Skin of body (tissue), 2 donors: ENCODE data around the gene CEP41. TPM values are rescaled to one million over a fixed set of nuclear protein-coding genes. Genes with fewer than 3 reads are reported as not detected.
A peak's percentile ranks its signal among the peaks of the same experiment; 100 is the strongest.
"Not testable (repeated sequence)": the region's sequence is repeated elsewhere in the genome, so short reads cannot be mapped to it uniquely, and the experiment has no call there.

Experiments
- DNase-seq: peaks from one replicate; lab custom pipeline; 2025; lab: John Stamatoyannopoulos, UW
- total RNA-seq: library from RNA; depleted of rRNA; stranded (reverse); fragments of >200 nt; gene quantifications from one replicate; pipeline ENCODE4 v1.2.3, GENCODE V29; 2014

CEP41 gene
- total RNA-seq, 1 donor from 2014 or later = 5.4 TPM

DNA sequence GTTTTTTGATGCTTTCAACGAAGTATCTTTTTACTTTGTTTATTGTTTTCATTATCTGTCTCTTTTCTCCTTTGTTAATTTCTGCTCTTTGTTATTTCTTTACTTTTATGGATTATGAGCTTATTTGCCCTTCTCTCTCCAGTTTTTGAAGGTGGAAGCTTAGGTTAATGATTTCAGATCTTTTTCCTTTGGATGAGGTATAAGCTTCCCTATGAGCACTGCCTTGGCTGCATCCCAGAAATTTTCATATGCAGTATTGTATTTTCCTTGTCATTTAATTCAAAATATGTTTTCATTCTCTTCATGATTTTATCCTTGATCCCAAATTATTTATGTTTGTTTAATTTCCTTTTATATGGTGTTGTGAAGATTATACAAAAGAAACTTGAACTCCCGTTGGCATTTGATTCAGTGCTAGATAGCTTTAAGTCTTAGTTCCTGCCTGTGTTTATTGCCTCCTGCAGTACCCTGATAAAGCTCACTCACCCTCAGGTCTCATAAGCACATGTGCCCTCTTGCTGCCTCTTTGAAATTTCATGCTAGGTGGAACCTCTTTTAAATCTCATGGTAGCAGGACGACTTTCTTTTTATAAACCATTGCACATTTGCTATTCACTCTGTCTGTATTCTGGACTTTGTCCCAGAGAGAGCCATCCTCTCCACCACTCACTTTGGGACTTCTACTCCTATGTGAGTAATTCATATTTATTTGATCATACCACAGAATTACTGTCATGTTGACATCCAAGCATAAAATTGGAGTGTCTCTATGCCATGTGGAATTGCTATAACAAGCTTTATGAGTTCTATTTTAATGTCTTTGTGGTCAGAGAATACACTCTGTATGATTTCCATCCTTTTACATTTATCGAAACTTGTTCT is 23.0 kb upstream of the CEP41 start:
- DNase-seq = peak; percentile 39

DNA sequence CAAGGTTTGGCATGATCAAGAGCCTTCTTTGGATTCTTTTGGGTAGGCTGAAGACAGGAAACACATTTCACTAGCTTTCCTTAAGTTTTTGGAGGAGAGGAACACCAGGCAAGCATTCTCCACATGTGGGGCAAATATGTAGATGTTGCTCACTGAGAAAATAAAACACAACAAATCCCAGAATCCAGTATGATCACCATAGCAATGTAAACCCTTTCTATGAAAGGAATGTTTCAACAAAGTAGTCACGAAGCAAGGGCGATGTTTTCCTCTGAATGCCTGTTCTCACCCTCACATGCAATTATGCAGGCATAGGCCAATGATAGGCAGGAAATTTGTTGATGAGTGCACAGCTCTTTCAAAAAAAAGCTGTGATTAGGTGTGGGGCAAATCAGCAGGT is 20.5 kb upstream of the CEP41 start:
- peak; percentile 74 for DNase-seq

DNA sequence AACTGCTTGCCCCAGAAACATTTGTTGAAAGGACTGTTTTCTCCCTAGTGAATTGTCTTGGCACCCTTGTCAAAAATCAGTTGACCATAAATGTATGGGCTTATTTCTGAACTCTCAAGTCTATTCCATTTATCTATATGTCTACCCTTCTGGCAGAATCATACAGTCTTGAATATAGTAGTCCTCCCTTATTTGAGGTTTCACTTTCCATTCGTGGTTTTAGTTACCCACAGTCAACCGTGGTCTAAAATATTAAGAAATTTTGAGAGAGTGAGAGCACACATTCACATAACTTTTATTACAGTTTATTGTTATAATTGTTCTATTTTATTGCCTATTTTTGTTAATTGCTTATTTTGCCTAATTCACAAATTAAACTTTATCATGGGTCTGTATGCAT is 17.4 kb upstream of the CEP41 start:
- DNase-seq = no peak

- no peak for DNase-seq
Observed at GRCh38 chr7:130454959-130455358, 14.1 kb upstream of the CEP41 start.

DNA sequence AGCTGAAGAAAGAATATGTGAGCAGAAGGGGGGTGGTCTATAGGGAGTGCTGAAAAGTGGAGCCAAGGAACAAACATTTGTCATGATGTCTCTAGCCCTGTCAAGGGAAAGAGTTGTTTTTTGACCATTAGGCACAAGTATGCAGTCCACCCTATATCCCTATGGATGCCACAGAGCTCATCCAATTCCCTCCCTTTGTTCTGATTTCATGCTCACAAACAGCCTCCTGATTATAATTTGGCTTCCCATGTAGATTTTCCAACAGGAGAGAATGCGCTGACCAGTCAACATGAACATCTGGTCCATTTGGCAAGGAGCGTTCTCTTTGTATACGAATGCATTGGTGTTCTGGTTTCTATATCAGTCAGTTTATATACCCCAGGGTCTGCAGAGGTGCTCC is 12.1 kb upstream of the CEP41 start:
- DNase-seq = peak; percentile 97

DNA sequence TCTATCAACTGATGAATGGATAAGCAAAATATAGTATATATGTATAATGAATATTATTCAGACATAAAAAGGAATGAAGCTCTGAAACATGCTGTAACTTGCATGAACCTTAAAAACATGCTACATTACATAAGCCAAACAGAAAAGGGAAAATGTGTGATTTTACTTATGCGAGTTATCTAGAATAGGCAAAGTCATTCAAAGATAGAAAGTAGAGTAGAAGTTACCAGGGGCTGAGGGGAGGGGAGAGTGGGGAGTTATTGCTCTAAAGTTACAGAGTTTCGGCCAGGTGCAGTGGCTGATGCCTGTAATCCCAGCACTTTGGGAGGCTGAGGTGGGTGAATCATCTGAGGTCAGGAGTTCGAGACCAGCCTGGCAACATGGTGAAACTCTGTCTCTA is 10.5 kb upstream of the CEP41 start:
- not testable (repeated sequence) for DNase-seq

GRCh38 chr7:130446259-130446658 is 5.4 kb upstream of the CEP41 start:
- DNase-seq = no peak

DNA sequence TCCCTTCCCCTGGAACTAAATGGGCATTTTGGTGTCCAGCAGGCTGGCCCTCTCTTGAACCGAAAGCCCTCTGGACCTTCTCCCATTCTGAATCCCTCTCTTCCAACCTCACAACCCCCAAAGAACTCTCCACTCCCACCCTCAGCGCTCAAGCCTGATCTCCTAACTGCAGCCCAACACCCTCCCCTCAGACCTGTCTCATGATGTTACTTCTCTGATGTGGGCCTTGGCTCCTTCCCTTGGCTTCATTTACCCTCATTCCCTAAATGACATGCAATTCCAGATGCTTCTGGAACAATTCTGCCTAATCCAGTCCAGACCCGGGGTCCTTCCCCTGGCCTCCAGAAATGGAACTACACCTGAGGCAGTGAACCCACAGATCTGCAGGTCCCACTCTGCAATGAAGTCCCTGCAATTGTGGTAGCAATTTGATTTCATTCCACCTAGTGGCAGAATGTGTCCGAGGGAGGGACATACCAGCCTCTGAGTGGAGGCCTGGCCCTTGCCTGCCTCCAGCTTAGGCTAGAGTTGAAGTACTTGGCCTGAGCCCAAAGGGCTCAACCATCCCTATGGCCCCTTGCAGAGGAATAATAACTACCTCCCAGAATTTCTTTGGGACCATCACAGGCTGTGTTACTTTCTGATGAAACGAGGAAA is 4.1 kb upstream of the CEP41 start:
- DNase-seq = no peak

DNA sequence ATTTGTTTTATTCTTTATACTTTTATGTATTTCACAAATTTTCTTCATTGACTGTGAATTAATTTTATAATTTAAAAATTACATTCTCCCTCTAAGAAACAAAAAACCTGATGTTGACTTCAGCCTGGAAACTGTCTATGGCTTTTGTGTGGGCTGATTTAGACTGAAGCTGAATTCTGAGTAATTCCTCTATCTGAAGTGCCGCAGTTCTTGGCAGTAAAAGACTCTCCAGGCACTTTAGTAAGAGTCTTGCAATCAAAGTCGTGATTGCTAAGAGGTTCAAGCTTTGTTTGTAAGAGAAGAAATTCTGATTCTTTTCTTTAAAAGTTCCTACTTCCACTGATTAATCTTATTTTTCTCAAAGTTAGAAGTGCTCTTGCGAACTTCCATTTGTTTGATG is 3.4 kb upstream of the CEP41 start:
- DNase-seq = peak; percentile 87

DNA sequence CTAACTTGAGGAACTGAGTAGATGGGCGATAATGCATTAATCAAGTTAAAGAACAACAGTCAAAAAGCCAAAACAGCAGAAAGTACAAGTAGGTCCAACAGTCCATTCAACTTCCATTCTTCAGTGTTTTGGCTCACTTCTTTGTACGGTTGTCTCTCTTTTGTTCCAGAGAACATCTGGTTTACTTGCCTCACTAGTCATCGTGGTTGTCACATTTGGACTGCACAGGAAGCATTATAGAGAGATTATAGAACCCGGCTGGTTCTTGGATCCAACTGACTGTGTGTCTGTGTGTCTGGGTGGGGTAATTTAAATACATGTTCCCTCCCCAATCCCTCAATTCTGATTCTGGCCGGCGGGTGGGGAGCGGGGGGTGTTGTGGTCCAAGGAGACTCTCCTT is 1.8 kb upstream of the CEP41 start:
- no peak for DNase-seq

DNA sequence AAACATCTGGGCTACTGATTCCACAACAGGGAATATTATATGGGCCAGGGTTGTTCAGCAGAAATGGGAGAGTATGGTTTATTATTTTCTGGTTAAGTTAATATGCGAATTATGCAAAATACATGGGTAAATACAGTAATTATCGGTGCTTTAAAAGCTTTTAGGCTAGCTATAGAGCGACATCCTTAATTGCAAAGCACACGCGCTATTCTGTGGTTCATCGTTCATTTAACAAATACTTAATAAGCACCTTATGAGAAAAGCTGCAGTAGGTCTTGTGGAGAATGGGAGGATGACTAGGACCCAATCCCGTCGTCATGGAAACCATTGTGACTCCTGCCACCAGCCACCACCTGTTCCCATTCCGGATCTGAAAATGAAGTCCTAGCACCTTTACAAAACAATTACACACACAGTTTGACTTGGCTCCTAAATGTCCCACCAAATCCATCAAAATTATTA is 623 bp upstream of the CEP41 start:
- peak; percentile 64 for DNase-seq

DNA sequence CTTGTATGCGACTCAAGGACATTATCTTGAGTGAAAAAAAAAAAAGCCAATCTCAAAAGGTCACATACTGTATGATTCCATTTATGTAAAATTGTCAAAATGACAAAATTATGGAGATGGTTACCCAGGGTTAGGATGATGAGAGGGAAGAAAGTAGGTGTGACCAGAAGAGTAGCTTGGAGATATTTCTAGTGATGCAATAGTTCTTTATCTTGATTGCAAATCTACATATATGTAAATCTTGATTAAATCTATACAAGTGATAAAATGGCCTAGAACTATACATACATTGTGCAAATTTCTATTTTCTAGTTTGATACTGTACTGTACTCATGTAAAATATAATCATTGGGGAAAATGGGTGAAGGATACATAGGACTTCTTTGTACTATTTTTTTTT is 4.6 kb downstream of the CEP41 start:
- no peak for DNase-seq

GRCh38 chr7:130435311-130435854 is 5.4 kb downstream of the CEP41 start:
- DNase-seq = peak; percentile 81

- DNase-seq = no peak
Observed at GRCh38 chr7:130433301-130433700, 7.5 kb downstream of the CEP41 start.

- DNase-seq = no peak
Observed at GRCh38 chr7:130432886-130433285, 7.9 kb downstream of the CEP41 start.

- peak; percentile 96 for DNase-seq
Observed at GRCh38 chr7:130430841-130431666, 9.8 kb downstream of the CEP41 start.

DNA sequence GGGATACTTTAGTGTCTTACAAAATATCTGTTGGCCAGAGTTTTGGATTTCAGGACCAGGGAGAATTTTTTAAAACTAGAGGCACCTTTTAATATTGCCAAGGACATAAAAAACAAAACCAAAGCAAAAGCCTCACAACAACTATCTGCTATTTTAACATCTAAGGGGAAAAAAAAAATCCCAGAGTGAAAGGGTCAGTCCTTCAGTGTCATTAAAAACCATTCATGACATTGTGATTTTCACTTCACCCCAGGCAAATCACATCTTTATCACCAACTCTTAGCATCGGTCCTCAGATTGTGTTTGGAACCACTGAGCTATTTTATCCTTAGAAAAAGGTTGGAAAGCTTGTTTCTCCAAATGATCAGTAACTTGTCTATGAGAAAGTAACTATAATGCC is 10.7 kb downstream of the CEP41 start:
- DNase-seq = no peak

GRCh38 chr7:130429019-130429418 is 11.8 kb downstream of the CEP41 start:
- no peak for DNase-seq

DNA sequence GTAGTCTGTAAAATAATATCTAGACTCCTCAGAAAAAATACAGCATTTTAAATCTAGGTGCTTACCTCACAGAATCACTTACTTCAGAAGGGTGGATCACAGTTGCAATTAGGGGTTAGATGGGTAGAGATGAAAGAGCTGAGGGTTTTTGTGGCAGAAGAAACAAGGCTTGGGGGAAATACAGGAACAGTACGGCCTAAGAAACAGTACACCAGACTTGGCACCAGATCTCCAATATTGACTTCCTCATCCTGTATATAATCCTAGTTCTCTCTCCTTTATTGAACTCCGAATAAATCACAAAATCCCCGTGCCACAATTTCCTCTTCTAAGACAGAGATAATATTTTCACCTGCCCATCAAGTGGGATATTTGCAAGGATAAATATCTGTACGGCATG is 14.3 kb downstream of the CEP41 start:
- no peak for DNase-seq

- no peak for DNase-seq
Observed at GRCh38 chr7:130425796-130426195, 15.0 kb downstream of the CEP41 start.

DNA sequence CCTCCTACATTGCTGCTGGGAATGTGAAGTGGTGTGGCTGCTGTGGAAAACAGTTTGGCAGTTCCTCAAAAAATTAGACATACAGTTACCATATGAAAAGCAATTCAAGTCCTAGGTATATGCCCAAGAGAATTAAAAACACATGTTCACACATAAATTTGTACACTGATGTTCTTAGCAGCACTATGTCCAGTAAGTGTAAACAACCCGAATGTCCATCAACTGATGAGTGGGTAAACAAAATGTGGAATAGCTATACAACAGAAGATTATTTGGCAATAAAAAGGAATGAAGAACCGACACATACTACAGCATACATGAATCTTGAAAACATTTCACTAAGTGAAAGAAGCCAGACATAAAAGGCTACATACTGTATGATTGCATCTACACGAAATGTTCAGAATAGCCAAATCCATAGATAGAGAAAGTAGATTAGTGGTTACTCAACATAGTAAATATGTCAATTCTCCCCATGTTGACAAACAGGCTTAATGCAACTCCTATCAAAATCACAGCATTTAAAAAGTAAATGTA is 17.2 kb downstream of the CEP41 start:
- no peak for DNase-seq
